H1 (cell line): Measurements from ENCODE around the gene HACD2. TPM values are rescaled to one million over a fixed set of nuclear protein-coding genes. Genes with fewer than 3 reads are reported as not detected.

ENCODE experiments used
- EGR1 ChIP-seq: IDR thresholded peaks from 2 replicates; pipeline ENCODE4 v1.6.1; 2011; ENCODE audit warnings: low read depth, low read length, borderline replicate concordance
- FOSL1 ChIP-seq: IDR thresholded peaks from 2 replicates; pipeline ENCODE4 v1.6.1; 2011; ENCODE audit warnings: mild to moderate bottlenecking, low read depth, low read length, moderate library complexity; ENCODE audit not compliant: insufficient read depth
- GTF2F1 ChIP-seq: IDR thresholded peaks from 2 replicates; pipeline ENCODE4 v1.6.1; 2012; ENCODE audit warnings: low read depth, low read length, improper control_type of control experiment, borderline replicate concordance
- HDAC6 ChIP-seq: IDR thresholded peaks from one replicate; pipeline ENCODE4 v1.7.1; 2012; ENCODE audit warnings: low read depth, mild to moderate bottlenecking, inconsistent platforms, low read length, moderate library complexity
- MAFK ChIP-seq: IDR thresholded peaks from 2 replicates; pipeline ENCODE4 v1.6.1; 2012; ENCODE audit warnings: low read depth, mild to moderate bottlenecking, improper control_type of control experiment, low read length
- RXRA ChIP-seq: IDR thresholded peaks from 2 replicates; pipeline ENCODE4 v1.6.1; 2011; ENCODE audit warnings: low read depth, mild to moderate bottlenecking, low read length, moderate library complexity; ENCODE audit not compliant: insufficient read depth
- SIN3A ChIP-seq, 2 experiments: IDR thresholded peaks in 1 of 2; conservative IDR thresholded peaks in 1 of 2; 2 replicates each; pipeline ENCODE4 v1.6.1; 2011 to 2012; ENCODE audit warnings: low read length in 2 of 2, improper control_type of control experiment in 1 of 2, low read depth in 1 of 2, mild to moderate bottlenecking in 1 of 2
- polyA plus RNA-seq, 7 experiments: library from polyadenylated mRNA; depleted of rRNA in 3 of 7; stranded (reverse) in 5 of 7; unstranded in 2 of 7; fragments of >200 nt in 5 of 7; fragments of 200-250 nt in 2 of 7; gene quantifications; 1 replicate in 5 of 7; 2 replicates in 1 of 7; 4 replicates in 1 of 7; pipeline versions ENCODE4 v1.2.1 to v1.2.3, GENCODE V29; 2011 to 2013; ENCODE audit warnings: missing spikeins in 2 of 7, mixed read lengths in 2 of 7
- total RNA-seq: library from RNA; stranded (reverse); fragmentation: NEBNext Ultra II Directional; extraction: Animal tissue kit (Norgen Biotek cat#: 25700); gene quantifications from 2 replicates; pipeline ENCODE4 v1.2.1, GENCODE V29; 2021
- TF ChIP-seq, protein P1 (sequence below), 3 experiments: IDR thresholded peaks; 1 replicate in 2 of 3; 2 replicates in 1 of 3; pipeline versions ENCODE4 v1.5.1 to v1.6.1; 2011; ENCODE audit warnings: low read length in 3 of 3, mild to moderate bottlenecking in 3 of 3, inconsistent platforms in 2 of 3, low read depth in 1 of 3, moderate library complexity in 1 of 3; ENCODE audit not compliant: insufficient read depth in 1 of 3; ENCODE audit errors: control extremely low read depth in 1 of 3

Gene HACD2
- total and polyA plus RNA-seq, 2 of the 8 experiments (the other 6 are each of a cell fraction or from before 2014, with no cell fraction given): 24.9 to 31.2 TPM

DNA sequence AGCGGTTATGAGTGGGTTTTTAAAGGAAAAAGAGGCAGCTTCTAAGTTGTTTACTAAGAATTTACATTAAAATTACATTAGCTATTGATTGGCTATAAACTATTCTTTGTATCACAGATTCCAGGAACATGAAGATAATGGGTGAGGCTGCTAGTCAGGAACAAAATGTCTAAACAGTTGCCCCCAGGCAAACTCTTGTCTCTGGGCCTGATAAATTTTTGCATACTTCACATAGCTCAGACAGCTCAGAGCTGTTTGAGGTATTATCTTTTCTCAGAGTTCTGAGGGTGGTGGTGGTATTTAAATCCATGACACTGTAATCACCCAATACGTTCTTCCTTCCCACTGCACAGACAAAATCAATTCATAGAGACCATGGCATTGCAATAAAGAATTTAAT, 2.1 kb upstream of the HACD2 start (continued):
- TF ChIP-seq, protein P1, sequence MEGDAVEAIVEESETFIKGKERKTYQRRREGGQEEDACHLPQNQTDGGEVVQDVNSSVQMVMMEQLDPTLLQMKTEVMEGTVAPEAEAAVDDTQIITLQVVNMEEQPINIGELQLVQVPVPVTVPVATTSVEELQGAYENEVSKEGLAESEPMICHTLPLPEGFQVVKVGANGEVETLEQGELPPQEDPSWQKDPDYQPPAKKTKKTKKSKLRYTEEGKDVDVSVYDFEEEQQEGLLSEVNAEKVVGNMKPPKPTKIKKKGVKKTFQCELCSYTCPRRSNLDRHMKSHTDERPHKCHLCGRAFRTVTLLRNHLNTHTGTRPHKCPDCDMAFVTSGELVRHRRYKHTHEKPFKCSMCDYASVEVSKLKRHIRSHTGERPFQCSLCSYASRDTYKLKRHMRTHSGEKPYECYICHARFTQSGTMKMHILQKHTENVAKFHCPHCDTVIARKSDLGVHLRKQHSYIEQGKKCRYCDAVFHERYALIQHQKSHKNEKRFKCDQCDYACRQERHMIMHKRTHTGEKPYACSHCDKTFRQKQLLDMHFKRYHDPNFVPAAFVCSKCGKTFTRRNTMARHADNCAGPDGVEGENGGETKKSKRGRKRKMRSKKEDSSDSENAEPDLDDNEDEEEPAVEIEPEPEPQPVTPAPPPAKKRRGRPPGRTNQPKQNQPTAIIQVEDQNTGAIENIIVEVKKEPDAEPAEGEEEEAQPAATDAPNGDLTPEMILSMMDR (IDR thresholded peaks at IDR 0.05; ENCODE audit: control extremely low read depth in 1 of 3, insufficient read depth in 1 of 3, low read depth in 1 of 3, low read length in 3 of 3): no peak
- no peak for TF ChIP-seq HDAC6
- TF ChIP-seq SIN3A (conservative IDR thresholded peaks at IDR 0.05 in 1 of 2, IDR thresholded peaks at IDR 0.05 in 1 of 2; ENCODE audit: low read depth in 1 of 2, low read length in 2 of 2): no peak
- TF ChIP-seq FOSL1: no peak
- no peak for TF ChIP-seq RXRA
- no peak for TF ChIP-seq GTF2F1
- TF ChIP-seq MAFK: no peak
- TF ChIP-seq EGR1: no peak
